AG09319 (cell line): ENCODE results near the gene TTLL13.
"Not testable (repeated sequence)": the region's sequence is repeated elsewhere in the genome, so short reads cannot be mapped to it uniquely, and the experiment has no call there.

Experiments used
- DNase-seq: peaks from one replicate; pipeline ENCODE4 v3.0.0-alpha.2; 2010; ENCODE audit warnings: low read depth; ENCODE audit errors: extremely low read depth
- TF ChIP-seq, protein P1 (sequence below): IDR thresholded peaks from 2 replicates; pipeline ENCODE4 v1.5.1; 2011; ENCODE audit warnings: low read depth, mild to moderate bottlenecking, inconsistent platforms, low read length, moderate library complexity

Gene TTLL13

GRCh38 chr15:90266061-90266431, 16.7 kb downstream of the TTLL13 start:
- TF ChIP-seq, protein P1, sequence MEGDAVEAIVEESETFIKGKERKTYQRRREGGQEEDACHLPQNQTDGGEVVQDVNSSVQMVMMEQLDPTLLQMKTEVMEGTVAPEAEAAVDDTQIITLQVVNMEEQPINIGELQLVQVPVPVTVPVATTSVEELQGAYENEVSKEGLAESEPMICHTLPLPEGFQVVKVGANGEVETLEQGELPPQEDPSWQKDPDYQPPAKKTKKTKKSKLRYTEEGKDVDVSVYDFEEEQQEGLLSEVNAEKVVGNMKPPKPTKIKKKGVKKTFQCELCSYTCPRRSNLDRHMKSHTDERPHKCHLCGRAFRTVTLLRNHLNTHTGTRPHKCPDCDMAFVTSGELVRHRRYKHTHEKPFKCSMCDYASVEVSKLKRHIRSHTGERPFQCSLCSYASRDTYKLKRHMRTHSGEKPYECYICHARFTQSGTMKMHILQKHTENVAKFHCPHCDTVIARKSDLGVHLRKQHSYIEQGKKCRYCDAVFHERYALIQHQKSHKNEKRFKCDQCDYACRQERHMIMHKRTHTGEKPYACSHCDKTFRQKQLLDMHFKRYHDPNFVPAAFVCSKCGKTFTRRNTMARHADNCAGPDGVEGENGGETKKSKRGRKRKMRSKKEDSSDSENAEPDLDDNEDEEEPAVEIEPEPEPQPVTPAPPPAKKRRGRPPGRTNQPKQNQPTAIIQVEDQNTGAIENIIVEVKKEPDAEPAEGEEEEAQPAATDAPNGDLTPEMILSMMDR, result no peak
- no peak for DNase-seq

DNA sequence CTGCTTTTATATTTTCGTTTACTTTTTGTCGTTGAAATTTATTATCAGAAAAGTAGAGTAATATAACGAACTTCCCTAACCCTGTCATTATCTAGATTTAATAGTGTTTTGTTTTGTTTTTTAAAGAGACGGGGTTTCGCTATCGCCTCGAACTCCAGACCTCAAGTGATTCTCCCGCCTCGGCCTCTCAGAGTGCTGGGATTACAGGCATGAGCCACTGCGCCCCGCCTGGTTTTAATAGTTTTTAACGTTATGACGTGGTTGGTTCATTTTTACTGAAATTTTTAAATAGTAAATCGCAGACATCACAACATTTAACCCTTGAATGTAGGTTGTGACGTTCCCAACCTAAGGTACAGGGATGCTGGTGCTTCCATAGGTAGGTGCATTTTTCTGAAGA, 17.1 kb downstream of the TTLL13 start:
- TF ChIP-seq, protein P1, result no peak
- no peak for DNase-seq

DNA sequence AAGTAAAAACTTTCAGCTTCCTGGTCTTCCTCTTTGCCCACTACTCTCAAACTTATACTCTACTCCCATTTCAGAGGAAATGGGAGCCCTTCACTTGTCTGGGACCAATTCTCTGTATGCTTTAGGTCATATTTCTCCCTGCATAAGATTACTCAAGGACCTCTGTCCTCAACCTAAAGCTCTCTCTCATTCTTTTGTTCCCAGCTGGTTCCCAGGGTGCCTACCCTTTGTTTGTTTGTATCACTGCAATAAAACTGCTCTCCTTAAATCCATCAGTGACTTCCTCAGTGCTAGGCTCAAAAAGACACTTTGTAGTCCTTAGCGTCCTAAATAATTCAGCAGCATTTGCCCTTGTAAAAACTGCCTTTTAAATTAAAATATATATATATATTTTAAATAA, 19.1 kb downstream of the TTLL13 start:
- DNase-seq, result no peak
- TF ChIP-seq, protein P1, result no peak

DNA sequence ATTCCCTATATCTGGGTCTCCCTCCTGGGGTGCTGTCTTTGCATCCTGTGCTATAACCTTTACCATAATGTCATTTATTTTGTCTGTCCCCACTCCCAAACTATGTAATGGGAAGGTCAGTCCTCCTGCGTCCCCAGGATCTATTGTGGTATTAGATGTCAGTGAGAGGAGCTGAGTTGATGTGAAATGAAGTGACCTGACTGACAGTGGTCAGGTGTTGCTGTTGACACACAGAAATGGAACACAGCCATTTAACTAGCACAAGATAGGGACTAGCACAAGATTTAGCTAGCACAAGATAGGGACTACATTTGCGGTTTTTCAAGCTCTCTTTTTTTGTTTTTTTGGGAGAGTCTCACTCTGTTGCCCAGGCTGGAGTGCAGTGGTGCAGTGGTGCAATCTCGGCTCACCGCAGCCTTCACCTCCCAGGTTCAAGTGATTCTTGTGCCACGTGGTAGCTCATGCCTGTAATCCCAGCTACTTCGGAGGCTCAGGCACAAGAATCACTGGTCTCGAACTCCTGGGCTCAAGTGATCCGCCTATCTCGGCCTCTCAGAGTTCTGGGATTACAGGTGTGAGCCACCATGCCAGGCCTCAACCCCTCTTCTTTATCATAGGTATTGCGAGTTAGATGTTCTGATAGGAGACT, 21.3 kb downstream of the TTLL13 start:
- DNase-seq, result no peak
- TF ChIP-seq, protein P1, result no peak

DNA sequence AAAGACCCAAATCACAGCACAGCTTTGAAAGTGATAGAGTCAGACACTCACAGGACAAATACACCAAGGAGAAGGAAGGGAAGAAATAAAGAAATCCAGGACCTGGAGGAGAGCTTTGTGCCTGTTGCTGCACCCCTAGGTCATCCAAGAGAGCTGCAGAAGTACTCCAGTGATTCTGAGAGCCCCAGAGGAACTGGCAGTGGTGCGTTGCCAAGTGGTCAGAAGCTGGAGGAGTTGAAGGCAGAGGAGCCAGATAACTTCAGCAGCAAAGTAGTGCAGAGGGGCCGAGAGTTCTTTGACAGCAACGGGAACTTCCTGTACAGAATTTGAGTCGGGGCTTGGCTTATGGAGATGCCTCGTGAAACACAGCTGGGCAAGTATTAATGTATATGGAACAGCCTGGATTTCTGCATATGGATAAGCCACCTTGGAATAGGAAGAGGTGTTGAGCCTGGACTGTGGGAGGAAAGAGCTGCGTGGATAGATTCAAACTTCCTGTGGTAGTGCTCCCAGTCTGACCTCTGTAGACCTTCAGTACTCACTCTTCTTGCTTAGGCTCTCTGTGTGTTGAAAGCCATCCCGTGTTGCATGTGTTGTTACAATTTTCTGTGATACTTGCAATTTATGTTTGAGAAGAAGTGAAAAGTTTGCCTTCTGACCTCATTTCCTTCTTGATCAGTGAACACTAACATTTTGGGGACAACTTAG, 22.3 kb downstream of the TTLL13 start:
- TF ChIP-seq, protein P1, result no peak

GRCh38 chr15:90278467-90278866, 29.1 kb downstream of the TTLL13 start:
- not testable (repeated sequence) for DNase-seq

More for the DNA sequence above, 22.3 kb downstream of the TTLL13 start:
- DNase-seq, result no peak

DNA sequence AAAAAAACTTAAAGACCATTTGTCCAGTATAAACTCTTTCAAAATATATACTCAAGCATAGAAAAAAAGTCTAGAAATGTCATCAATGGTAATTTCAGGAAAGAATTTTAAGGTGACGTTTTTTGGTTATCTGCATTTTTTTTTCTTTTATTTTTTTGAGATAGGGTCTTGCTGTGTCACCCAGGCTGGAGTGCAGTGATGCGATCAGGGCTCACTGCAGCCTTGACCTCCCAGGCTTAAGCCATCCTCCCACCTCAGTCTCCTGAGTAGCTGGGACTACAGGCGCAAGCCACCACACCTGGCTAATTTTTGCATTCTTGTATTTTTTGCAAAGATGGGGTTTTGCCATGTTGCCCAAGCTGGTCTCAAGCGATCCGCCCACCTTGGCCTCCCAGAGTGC, 31.4 kb downstream of the TTLL13 start:
- DNase-seq, result not testable (repeated sequence)

DNA sequence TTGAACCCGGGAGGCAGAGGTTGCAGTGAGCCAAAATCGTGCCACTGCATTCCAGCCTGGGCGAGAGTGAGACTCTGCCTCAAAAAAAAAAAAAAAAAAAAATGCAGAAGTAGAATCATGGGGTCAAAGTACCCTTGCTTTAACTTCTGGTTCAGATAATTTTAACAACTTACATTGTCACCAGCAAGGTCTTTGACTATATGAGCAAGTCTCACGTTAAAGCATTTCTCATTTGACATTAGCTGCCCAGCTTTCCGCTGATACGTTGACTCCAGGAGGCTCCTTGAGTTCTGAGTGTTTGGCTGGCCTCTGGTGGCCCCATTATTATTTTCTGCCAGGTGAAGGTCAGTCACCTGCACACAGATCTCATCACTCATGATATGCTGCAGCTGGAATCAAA, 32.3 kb downstream of the TTLL13 start:
- not testable (repeated sequence) for DNase-seq

GRCh38 chr15:90286678-90287077, 37.3 kb downstream of the TTLL13 start:
- no peak for DNase-seq
- TF ChIP-seq, protein P1, result peak; percentile 39
